ENCODE data around the gene SLC22A15.

DNA sequence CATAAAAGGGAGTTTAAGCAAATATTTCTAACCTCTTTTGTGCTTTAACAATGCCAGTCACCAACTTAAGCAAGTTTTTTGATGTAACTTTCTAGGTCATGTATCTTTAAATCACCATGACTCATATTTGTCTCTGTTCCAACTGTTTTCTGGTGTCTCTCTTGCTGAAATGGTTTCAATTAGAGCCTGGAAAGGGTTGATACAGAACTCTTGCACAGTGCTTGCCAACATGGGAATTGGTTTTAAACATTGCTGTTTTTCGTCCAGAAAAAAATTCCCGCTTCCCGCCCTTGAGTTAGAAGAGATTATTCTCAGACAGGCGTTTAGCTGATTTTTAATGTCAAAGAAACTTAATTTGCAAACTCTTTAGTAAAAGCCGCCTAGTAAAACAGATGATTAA is 46.4 kb upstream of the SLC22A15 start:
- TF ChIP-seq, protein P1, sequence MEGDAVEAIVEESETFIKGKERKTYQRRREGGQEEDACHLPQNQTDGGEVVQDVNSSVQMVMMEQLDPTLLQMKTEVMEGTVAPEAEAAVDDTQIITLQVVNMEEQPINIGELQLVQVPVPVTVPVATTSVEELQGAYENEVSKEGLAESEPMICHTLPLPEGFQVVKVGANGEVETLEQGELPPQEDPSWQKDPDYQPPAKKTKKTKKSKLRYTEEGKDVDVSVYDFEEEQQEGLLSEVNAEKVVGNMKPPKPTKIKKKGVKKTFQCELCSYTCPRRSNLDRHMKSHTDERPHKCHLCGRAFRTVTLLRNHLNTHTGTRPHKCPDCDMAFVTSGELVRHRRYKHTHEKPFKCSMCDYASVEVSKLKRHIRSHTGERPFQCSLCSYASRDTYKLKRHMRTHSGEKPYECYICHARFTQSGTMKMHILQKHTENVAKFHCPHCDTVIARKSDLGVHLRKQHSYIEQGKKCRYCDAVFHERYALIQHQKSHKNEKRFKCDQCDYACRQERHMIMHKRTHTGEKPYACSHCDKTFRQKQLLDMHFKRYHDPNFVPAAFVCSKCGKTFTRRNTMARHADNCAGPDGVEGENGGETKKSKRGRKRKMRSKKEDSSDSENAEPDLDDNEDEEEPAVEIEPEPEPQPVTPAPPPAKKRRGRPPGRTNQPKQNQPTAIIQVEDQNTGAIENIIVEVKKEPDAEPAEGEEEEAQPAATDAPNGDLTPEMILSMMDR (IDR thresholded peaks at IDR 0.05) = no peak
- TF ChIP-seq POLR2A (IDR thresholded peaks at IDR 0.05) = no peak

Data from Peyer's patch (tissue), 4 donors.